ENCODE data around the gene ABCG5.

The ABCG5 gene

GRCh38 chr2:43812006-43812405 is 26.6 kb downstream of the ABCG5 start:
- DNase-seq: no peak
- no peak overlapping the region for H2BK5ac ChIP-seq (ENCODE audit: low read length)

GRCh38 chr2:43810888-43811287 is 27.8 kb downstream of the ABCG5 start:
- Histone ChIP-seq H3K27me3 (ENCODE audit: insufficient read depth, low read length, poor library complexity) (no peaks in the 10 kb centered on the region), H3K4ac (ENCODE audit: low read depth, low read length) (no peak overlapping the region), H3K18ac (ENCODE audit: low read length) (no peak overlapping the region), H2BK15ac (replicated peaks; ENCODE audit: low read depth) (no peak overlapping the region), H3K36me3 (ENCODE audit: control insufficient read depth, insufficient read depth, low read length) (no peaks in the 10 kb centered on the region), H3K4me3 (ENCODE audit: low read length) (no peak overlapping the region), H3K56ac (ENCODE audit: low read length) (no peak overlapping the region), H4K5ac (ENCODE audit: low read length) (no peak overlapping the region), H3K4me2 (ENCODE audit: low read length) (no peak overlapping the region), H2AK5ac (ENCODE audit: low read length) (no peak overlapping the region), H2BK120ac (ENCODE audit: low read depth, low read length) (no peak overlapping the region), H3K9ac (ENCODE audit: low read length) (no peak overlapping the region), H2BK5ac (ENCODE audit: low read length) (no peak overlapping the region), H4K8ac (ENCODE audit: low read depth, low read length) (no peak overlapping the region), H3K4me1 (ENCODE audit: control insufficient read depth, low read depth, low read length) (no peaks in the 10 kb centered on the region), H3K79me1 (ENCODE audit: low read length) (no peaks in the 10 kb centered on the region), H3K23ac (ENCODE audit: low read length) (no peak overlapping the region), H3K79me2 (ENCODE audit: control insufficient read depth, insufficient read depth, low read length) (no peaks in the 10 kb centered on the region), H3K27ac (ENCODE audit: low read depth, low read length) (no peak overlapping the region)
- WGBS (ENCODE audit: extremely low coverage, insufficient coverage, low lambda C conversion rate): no CpG with 5 or more reads among the region's 1 CpG
- no peak for DNase-seq

More at GRCh38 chr2:43812006-43812405, 26.6 kb downstream of the ABCG5 start:
- no peaks in the 10 kb centered on the region for H3K79me1 ChIP-seq (ENCODE audit: low read length)
- no peak overlapping the region for H4K5ac ChIP-seq (ENCODE audit: low read length)
- no CpG with 5 or more reads among the region's 2 CpGs for WGBS (ENCODE audit: extremely low coverage, insufficient coverage, low lambda C conversion rate)
- no peaks in the 10 kb centered on the region for H3K4me1 ChIP-seq (ENCODE audit: control insufficient read depth, low read depth, low read length)
- H3K36me3 ChIP-seq (ENCODE audit: control insufficient read depth, insufficient read depth, low read length): no peaks in the 10 kb centered on the region
- no peak overlapping the region for H3K4ac ChIP-seq (ENCODE audit: low read depth, low read length)
- H3K27me3 ChIP-seq (ENCODE audit: insufficient read depth, low read length, poor library complexity): no peaks in the 10 kb centered on the region
- H3K79me2 ChIP-seq (ENCODE audit: control insufficient read depth, insufficient read depth, low read length): no peaks in the 10 kb centered on the region
- no peak overlapping the region for H3K4me2 ChIP-seq (ENCODE audit: low read length)
- H3K56ac ChIP-seq (ENCODE audit: low read length): no peak overlapping the region
- H3K27ac ChIP-seq (ENCODE audit: low read depth, low read length): no peak overlapping the region
- no peak overlapping the region for H2BK15ac ChIP-seq (replicated peaks; ENCODE audit: low read depth)
- H3K23ac ChIP-seq (ENCODE audit: low read length): no peak overlapping the region
- H2AK5ac ChIP-seq (ENCODE audit: low read length): no peak overlapping the region
- no peak overlapping the region for H3K4me3 ChIP-seq (ENCODE audit: low read length)
- H3K18ac ChIP-seq (ENCODE audit: low read length): no peak overlapping the region
- H2BK120ac ChIP-seq (ENCODE audit: low read depth, low read length): no peak overlapping the region
- no peak overlapping the region for H3K9ac ChIP-seq (ENCODE audit: low read length)
- no peak overlapping the region for H4K8ac ChIP-seq (ENCODE audit: low read depth, low read length)

DNA sequence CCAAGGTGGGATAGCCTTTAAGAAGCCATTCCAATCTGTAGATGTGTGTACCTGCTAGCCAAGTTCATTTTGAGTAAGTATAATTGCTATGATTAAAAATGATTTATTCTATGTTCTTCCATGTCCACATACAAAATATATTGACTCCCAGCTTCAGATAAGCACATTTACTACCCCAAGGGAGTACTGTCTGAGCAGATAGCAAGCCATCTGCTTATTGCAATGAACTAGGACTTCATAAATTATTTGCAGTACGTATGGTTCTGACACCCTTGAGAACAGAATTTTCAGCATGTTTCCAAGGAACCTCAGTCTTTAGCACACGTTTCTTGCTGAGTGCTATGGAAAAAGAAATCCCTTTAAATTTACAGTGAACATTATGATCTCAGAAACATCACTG is 28.2 kb downstream of the ABCG5 start:
- Histone ChIP-seq H4K5ac (ENCODE audit: low read length) (no peak overlapping the region), H3K18ac (ENCODE audit: low read length) (no peak overlapping the region), H3K23ac (ENCODE audit: low read length) (no peak overlapping the region), H2BK120ac (ENCODE audit: low read depth, low read length) (no peak overlapping the region), H2BK5ac (ENCODE audit: low read length) (no peak overlapping the region), H2BK15ac (replicated peaks; ENCODE audit: low read depth) (no peak overlapping the region), H2AK5ac (ENCODE audit: low read length) (no peak overlapping the region), H3K56ac (ENCODE audit: low read length) (no peak overlapping the region), H3K4me2 (ENCODE audit: low read length) (no peak overlapping the region), H4K8ac (ENCODE audit: low read depth, low read length) (no peak overlapping the region), H3K79me1 (ENCODE audit: low read length) (no peaks in the 10 kb centered on the region), H3K27ac (ENCODE audit: low read depth, low read length) (no peak overlapping the region), H3K36me3 (ENCODE audit: control insufficient read depth, insufficient read depth, low read length) (no peaks in the 10 kb centered on the region), H3K4me1 (ENCODE audit: control insufficient read depth, low read depth, low read length) (no peaks in the 10 kb centered on the region), H3K79me2 (ENCODE audit: control insufficient read depth, insufficient read depth, low read length) (no peaks in the 10 kb centered on the region), H3K4me3 (ENCODE audit: low read length) (no peak overlapping the region), H3K9ac (ENCODE audit: low read length) (no peak overlapping the region), H3K4ac (ENCODE audit: low read depth, low read length) (no peak overlapping the region), H3K27me3 (ENCODE audit: insufficient read depth, low read length, poor library complexity) (no peaks in the 10 kb centered on the region)
- DNase-seq: no peak
- WGBS (ENCODE audit: extremely low coverage, insufficient coverage, low lambda C conversion rate): no CpG with 5 or more reads among the region's 2 CpGs

DNA sequence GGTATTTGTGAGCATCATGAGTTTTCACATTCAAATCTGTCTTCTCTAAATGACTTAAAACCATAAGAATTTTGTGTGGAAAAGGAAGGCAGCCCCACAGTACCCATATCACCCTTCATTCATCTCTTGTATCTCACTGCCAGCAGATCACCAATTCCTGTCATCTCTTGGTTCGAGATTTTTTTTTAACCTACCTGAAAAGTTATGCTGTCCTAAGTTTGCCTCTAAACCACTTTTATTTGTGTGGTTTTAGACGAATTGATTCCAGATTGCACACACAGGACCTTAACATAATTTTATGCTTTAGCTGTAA is 32.0 kb downstream of the ABCG5 start:
- no peak overlapping the region for H3K4ac ChIP-seq (ENCODE audit: low read depth, low read length)
- no peak overlapping the region for H3K18ac ChIP-seq (ENCODE audit: low read length)
- no peak overlapping the region for H3K23ac ChIP-seq (ENCODE audit: low read length)
- H2BK15ac ChIP-seq (replicated peaks; ENCODE audit: low read depth): no peak overlapping the region
- no peak overlapping the region for H3K4me3 ChIP-seq (ENCODE audit: low read length)
- H4K5ac ChIP-seq (ENCODE audit: low read length): no peak overlapping the region
- no peak overlapping the region for H4K8ac ChIP-seq (ENCODE audit: low read depth, low read length)
- no peaks in the 10 kb centered on the region for H3K27me3 ChIP-seq (ENCODE audit: insufficient read depth, low read length, poor library complexity)
- H3K56ac ChIP-seq (ENCODE audit: low read length): no peak overlapping the region
- WGBS (ENCODE audit: extremely low coverage, insufficient coverage, low lambda C conversion rate): no CpG with 5 or more reads among the region's 2 CpGs
- no peaks in the 10 kb centered on the region for H3K79me2 ChIP-seq (ENCODE audit: control insufficient read depth, insufficient read depth, low read length)
- no peak overlapping the region for H2BK5ac ChIP-seq (ENCODE audit: low read length)
- no peaks in the 10 kb centered on the region for H3K36me3 ChIP-seq (ENCODE audit: control insufficient read depth, insufficient read depth, low read length)
- H2AK5ac ChIP-seq (ENCODE audit: low read length): no peak overlapping the region
- DNase-seq: no peak
- H2BK120ac ChIP-seq (ENCODE audit: low read depth, low read length): no peak overlapping the region
- H3K4me2 ChIP-seq (ENCODE audit: low read length): no peak overlapping the region
- H3K4me1 ChIP-seq (ENCODE audit: control insufficient read depth, low read depth, low read length): no peaks in the 10 kb centered on the region
- H3K79me1 ChIP-seq (ENCODE audit: low read length): no peaks in the 10 kb centered on the region
- H3K27ac ChIP-seq (ENCODE audit: low read depth, low read length): no peak overlapping the region
- no peak overlapping the region for H3K9ac ChIP-seq (ENCODE audit: low read length)

DNA sequence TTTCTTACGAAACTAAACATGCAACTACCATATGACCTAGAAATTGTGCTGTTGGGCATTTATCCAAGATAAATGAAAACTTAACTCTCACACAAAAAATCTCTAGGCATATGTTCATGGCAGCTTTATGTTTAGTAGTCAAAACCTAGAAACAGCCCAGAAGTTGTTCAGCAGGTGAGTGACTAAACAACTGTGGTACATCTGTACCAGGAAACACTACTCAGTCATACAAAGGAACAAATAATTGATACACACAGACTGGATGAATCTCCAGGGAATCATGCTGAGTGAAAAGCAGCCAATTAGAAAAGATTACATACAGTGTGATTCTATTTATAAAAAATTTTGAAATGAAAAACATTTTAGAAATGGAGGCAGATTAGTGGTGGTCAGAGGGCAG is 35.5 kb downstream of the ABCG5 start:
- Histone ChIP-seq H2BK5ac (ENCODE audit: low read length) (no peak overlapping the region), H3K79me1 (ENCODE audit: low read length) (no peaks in the 10 kb centered on the region), H3K4me3 (ENCODE audit: low read length) (no peak overlapping the region), H3K27ac (ENCODE audit: low read depth, low read length) (no peak overlapping the region), H3K23ac (ENCODE audit: low read length) (no peak overlapping the region), H2BK120ac (ENCODE audit: low read depth, low read length) (no peak overlapping the region), H3K4me1 (ENCODE audit: control insufficient read depth, low read depth, low read length) (no peaks in the 10 kb centered on the region), H2AK5ac (ENCODE audit: low read length) (no peak overlapping the region), H2BK15ac (replicated peaks; ENCODE audit: low read depth) (no peak overlapping the region), H3K27me3 (ENCODE audit: insufficient read depth, low read length, poor library complexity) (no peaks in the 10 kb centered on the region), H3K36me3 (ENCODE audit: control insufficient read depth, insufficient read depth, low read length) (no peaks in the 10 kb centered on the region), H3K18ac (ENCODE audit: low read length) (no peak overlapping the region), H3K79me2 (ENCODE audit: control insufficient read depth, insufficient read depth, low read length) (no peaks in the 10 kb centered on the region), H3K9ac (ENCODE audit: low read length) (no peak overlapping the region), H3K4me2 (ENCODE audit: low read length) (no peak overlapping the region), H4K5ac (ENCODE audit: low read length) (no peak overlapping the region), H4K8ac (ENCODE audit: low read depth, low read length) (no peak overlapping the region), H3K4ac (ENCODE audit: low read depth, low read length) (no peak overlapping the region), H3K56ac (ENCODE audit: low read length) (no peak overlapping the region)
- no peak for DNase-seq
- WGBS (ENCODE audit: extremely low coverage, insufficient coverage, low lambda C conversion rate): no CpG with 5 or more reads among the region's 1 CpG

DNA sequence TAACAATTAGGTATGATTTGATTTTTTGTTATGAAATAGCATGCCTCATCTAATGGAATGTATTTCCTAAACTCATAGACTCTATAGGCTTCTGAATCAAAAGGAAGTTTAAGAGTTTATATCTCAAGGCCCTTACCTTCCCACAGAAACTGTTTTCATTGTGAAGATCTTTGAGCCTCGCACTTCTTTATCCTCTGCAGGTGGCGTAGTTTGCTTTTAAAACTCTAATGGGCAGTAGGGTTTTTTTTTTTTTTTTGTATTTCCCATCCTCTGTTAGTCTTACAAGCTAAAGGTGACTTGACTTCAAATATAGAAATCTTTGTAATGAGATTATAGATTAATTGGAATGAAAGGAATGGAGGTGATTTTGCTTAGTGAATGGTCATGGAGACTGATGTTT is 36.5 kb downstream of the ABCG5 start:
- Histone ChIP-seq H3K79me1 (ENCODE audit: low read length) (no peaks in the 10 kb centered on the region), H3K23ac (ENCODE audit: low read length) (no peak overlapping the region), H3K27ac (ENCODE audit: low read depth, low read length) (no peak overlapping the region), H3K4me1 (ENCODE audit: control insufficient read depth, low read depth, low read length) (no peaks in the 10 kb centered on the region), H3K18ac (ENCODE audit: low read length) (no peak overlapping the region), H3K4me3 (ENCODE audit: low read length) (no peak overlapping the region), H3K4ac (ENCODE audit: low read depth, low read length) (no peak overlapping the region), H3K36me3 (ENCODE audit: control insufficient read depth, insufficient read depth, low read length) (no peaks in the 10 kb centered on the region), H3K56ac (ENCODE audit: low read length) (no peak overlapping the region), H2BK5ac (ENCODE audit: low read length) (no peak overlapping the region), H4K5ac (ENCODE audit: low read length) (no peak overlapping the region), H3K9ac (ENCODE audit: low read length) (no peak overlapping the region), H3K79me2 (ENCODE audit: control insufficient read depth, insufficient read depth, low read length) (no peaks in the 10 kb centered on the region), H2AK5ac (ENCODE audit: low read length) (no peak overlapping the region), H4K8ac (ENCODE audit: low read depth, low read length) (no peak overlapping the region), H3K27me3 (ENCODE audit: insufficient read depth, low read length, poor library complexity) (no peaks in the 10 kb centered on the region), H2BK120ac (ENCODE audit: low read depth, low read length) (no peak overlapping the region), H3K4me2 (ENCODE audit: low read length) (no peak overlapping the region), H2BK15ac (replicated peaks; ENCODE audit: low read depth) (no peak overlapping the region)
- no peak for DNase-seq
- WGBS (ENCODE audit: extremely low coverage, insufficient coverage, low lambda C conversion rate): no CpG with 5 or more reads among the region's 2 CpGs
